Kidney epithelial cell (primary cell): ENCODE results near the gene SLC39A11. TPM values are rescaled to one million over a fixed set of nuclear protein-coding genes. Genes with fewer than 3 reads are reported as not detected.

Experiments
- DNase-seq: peaks from one replicate; pipeline ENCODE4 v3.0.0-alpha.2; 2010; ENCODE audit warnings: low read depth
- H3K27me3 ChIP-seq: 2 replicates; pipeline ENCODE4 v1.6.0; 2011; ENCODE audit warnings: low read length; ENCODE audit not compliant: control insufficient read depth, insufficient read depth
- H3K36me3 ChIP-seq: 2 replicates; pipeline ENCODE4 v1.5.1; 2011; ENCODE audit warnings: low read length; ENCODE audit not compliant: control insufficient read depth, insufficient read depth
- H3K4me3 ChIP-seq: 2 replicates; pipeline ENCODE4 v1.5.1; 2011; ENCODE audit warnings: low read depth, mild to moderate bottlenecking, control low read depth, low read length
- CTCF ChIP-seq: IDR thresholded peaks from 2 replicates; pipeline ENCODE4 v1.5.1; 2011; ENCODE audit warnings: mild to moderate bottlenecking, moderate library complexity, low read length, control low read depth, inconsistent platforms; ENCODE audit not compliant: insufficient read depth, poor library complexity, severe bottlenecking
- total RNA-seq: library from RNA; depleted of rRNA; stranded (reverse); fragments of >200 nt; gene quantifications from 2 replicates; pipeline ENCODE4 v1.2.3, GENCODE V29; 2015

Gene SLC39A11
- total RNA-seq, 1 donor from 2014 or later = 13.0 TPM

DNA sequence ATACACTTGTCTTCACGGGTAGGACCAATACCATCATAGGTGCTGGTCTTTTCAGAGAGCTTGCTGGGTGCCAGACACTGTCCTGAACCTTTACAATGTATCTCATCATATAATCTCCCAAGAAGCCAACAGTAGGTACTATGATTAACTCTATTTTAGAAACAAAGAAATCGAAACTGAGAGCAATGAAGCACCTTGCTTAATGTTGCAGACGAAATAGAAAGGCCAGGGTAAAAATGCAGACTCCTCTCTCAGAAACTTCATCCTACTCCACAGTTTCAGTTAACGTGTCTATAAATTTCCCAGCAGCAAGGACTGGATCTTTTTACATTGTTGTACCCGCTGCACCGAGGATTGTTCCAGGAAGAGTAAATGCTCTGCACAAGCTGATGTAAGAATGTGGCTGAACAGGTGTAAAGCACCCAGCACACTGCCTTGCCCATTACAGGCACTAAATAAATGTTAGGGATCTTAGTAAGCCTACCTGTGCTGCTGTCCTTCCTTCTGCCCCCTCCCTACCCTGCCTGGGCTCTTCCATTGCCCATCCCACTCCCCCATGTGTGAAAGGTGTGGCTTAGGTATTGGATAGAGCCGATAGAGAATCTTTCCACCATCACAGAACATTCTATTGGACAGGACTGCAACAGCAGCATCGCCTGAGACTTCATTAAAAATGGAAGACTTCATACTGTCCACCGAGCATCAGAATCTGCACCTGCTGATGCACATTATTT, 495.0 kb downstream of the SLC39A11 start:
- H3K4me3 ChIP-seq = no peak overlapping the region
- no peak for DNase-seq
- H3K27me3 ChIP-seq = no peaks in the 10 kb centered on the region
- H3K36me3 ChIP-seq = no peaks in the 10 kb centered on the region
- no peak for TF ChIP-seq CTCF

Other genes starting within 250 kb of the SLC39A11 start
- gene SSTR2, start 72.3 kb upstream of the SLC39A11 start, total RNA-seq = 0.17 and 0.27 TPM in 2 replicates
- gene COG1, start 100.4 kb upstream of the SLC39A11 start, total RNA-seq = 26.3 and 26.7 TPM in 2 replicates
- not detected in 2 replicates for gene CPSF4L, start 169.2 kb upstream of the SLC39A11 start, total RNA-seq
- 41.9 and 43.3 TPM in 2 replicates for gene CDC42EP4, start 219.3 kb upstream of the SLC39A11 start, total RNA-seq